Lower lobe of right lung (tissue), 2 donors: ENCODE data around the gene SFT2D2. TPM values are rescaled to one million over a fixed set of nuclear protein-coding genes. Genes with fewer than 3 reads are reported as not detected.
A peak's percentile ranks its signal among the peaks of the same experiment; 100 is the strongest.

Source experiments
- ATAC-seq, 2 donors: fragments of 200-7000 bp; cut with Tn5 transposase; one replicate each; pipeline ENCODE4 v1.9.1; 2020 to 2022; ENCODE audit warnings: mild to moderate bottlenecking in 2 of 2, moderate library complexity in 2 of 2
- DNase-seq: peaks from one replicate; pipeline ENCODE4 v3.0.0-alpha.2; 2020
- H3K27ac ChIP-seq: fragments of 200-600 bp; one replicate; pipeline ENCODE4 v1.8.0; 2022
- H3K27me3 ChIP-seq: fragments of 200-600 bp; one replicate; pipeline ENCODE4 v1.8.0; 2022; ENCODE audit warnings: low read depth
- H3K36me3 ChIP-seq: fragments of 200-600 bp; one replicate; pipeline ENCODE4 v1.8.0; 2022; ENCODE audit warnings: mild to moderate bottlenecking
- H3K4me1 ChIP-seq: fragments of 200-600 bp; one replicate; pipeline ENCODE4 v1.8.0; 2022
- H3K4me3 ChIP-seq: fragments of 200-600 bp; one replicate; pipeline ENCODE4 v1.8.0; 2022; ENCODE audit warnings: mild to moderate bottlenecking
- H3K9me3 ChIP-seq: fragments of 200-600 bp; one replicate; pipeline ENCODE4 v1.8.0; 2022
- CTCF ChIP-seq: fragments of 200-600 bp; IDR thresholded peaks from one replicate; pipeline ENCODE4 v1.8.0; 2022; ENCODE audit warnings: antibody characterized with exemption, mild to moderate bottlenecking
- intact Hi-C: fragments of 100-400 bp; cut with DNase I; formaldehyde crosslinking; loops from one replicate; pipeline ENCODE4 v1.11.0; 2022
- total RNA-seq: library from RNA; stranded (reverse); fragmentation: NEBNext Ultra II Directional; extraction: Animal tissue kit (Norgen Biotek cat#: 25700); gene quantifications from one replicate; pipeline ENCODE4 v1.2.1, GENCODE V29; 2021
- donor health status: DM: no; HTN: yes; CAD: no; lungs with severe emphysema.

The SFT2D2 gene
- total RNA-seq, 1 donor from 2014 or later, result 74.6 TPM

DNA sequence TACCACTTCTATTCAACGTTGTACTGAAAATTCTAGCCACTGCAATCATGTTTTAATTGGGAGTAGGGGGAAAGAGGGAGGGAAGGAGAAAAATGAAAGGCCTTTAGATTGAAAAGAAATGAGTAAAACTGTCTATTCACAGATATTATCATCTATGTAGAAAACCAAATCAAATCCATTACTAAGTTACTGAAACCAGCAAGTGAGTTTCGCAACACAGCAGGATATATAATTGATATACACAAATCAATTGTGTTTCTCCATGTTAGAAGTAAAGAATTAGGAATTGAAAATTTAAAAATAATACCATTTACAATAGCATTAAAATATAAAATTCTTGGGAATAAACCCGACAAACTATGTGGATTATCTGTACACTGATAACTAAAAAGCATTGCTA is 19.2 kb downstream of the SFT2D2 start:
- no peak for TF ChIP-seq CTCF
- Histone ChIP-seq H3K4me3 (no peak overlapping the region), H3K27ac (peak overlapping the region; percentile 68), H3K9me3 (no peaks in the 10 kb centered on the region), H3K36me3 (peaks cover 94% of the 10 kb centered on the region), H3K4me1 (peaks cover 25% of the 10 kb centered on the region), H3K27me3 (no peaks in the 10 kb centered on the region)
- ATAC-seq (no peak), DNase-seq (no peak)
- intact Hi-C loops, result no loop called here

- Histone ChIP-seq H3K4me3 (no peak overlapping the region), H3K9me3 (no peaks in the 10 kb centered on the region), H3K27ac (no peak overlapping the region), H3K4me1 (peaks cover 25% of the 10 kb centered on the region), H3K27me3 (no peaks in the 10 kb centered on the region), H3K36me3 (peaks cover 93% of the 10 kb centered on the region)
- ATAC-seq (no peak), DNase-seq (no peak)
- no peak for TF ChIP-seq CTCF
- intact Hi-C loops, result no loop called here
Observed at GRCh38 chr1:168246506-168246905, 20.7 kb downstream of the SFT2D2 start.

DNA sequence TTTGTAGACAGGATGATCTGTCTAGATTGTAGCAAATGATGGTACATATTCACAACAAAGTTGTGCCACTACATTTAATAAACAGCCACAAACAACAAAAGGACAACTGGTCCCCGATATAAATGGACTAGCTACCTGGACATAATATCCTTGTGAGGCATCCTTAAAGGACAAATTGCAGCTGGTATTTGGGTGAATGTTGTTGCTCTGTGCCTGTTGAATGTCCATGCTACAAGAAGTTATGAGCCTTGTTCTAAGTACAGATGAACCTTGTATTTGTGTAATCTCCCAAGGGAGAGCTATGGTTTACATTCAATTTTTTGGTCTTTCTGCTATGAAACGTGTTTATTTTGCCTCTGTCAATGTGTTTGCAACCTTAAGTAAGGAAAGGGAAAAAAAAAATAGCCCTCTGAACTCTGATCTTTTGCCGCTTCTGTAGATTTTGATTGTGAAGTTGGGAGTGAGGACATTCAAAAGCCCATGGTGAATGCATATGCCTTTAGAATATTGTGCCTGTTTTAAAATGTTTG is 26.5 kb downstream of the SFT2D2 start:
- no peak overlapping the region for H3K27ac ChIP-seq
- TF ChIP-seq CTCF, result no peak
- intact Hi-C loops, result no loop called here
- H3K9me3 ChIP-seq, result peaks cover 19% of the 10 kb centered on the region
- DNase-seq (no peak), ATAC-seq (no peak)
- H3K36me3 ChIP-seq, result peaks cover 61% of the 10 kb centered on the region
- H3K27me3 ChIP-seq, result no peaks in the 10 kb centered on the region
- H3K4me3 ChIP-seq, result no peak overlapping the region
- no peaks in the 10 kb centered on the region for H3K4me1 ChIP-seq

DNA sequence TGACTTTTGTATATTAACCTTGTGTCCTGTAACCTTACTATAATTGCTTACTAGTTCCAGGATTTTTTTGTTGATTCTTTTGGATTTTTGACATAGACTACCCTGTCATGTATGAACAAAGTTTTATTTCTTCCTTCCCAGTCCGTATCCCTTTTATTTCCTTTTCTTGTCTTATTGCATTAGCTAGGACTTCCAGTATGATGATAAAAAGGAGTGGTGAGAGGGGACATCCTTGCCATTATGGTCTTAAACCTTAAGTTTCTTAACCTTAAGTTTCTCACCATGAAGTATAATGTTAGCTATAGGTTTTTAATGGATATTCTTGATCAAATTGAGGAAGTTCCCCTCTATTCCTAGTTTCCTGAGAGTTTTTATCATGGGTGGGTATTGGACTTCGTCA is 30.4 kb downstream of the SFT2D2 start:
- H3K27me3 ChIP-seq, result no peaks in the 10 kb centered on the region
- DNase-seq (no peak), ATAC-seq (no peak)
- H3K4me1 ChIP-seq, result peaks cover 6% of the 10 kb centered on the region
- peaks cover 19% of the 10 kb centered on the region for H3K9me3 ChIP-seq
- H3K36me3 ChIP-seq, result peaks cover 23% of the 10 kb centered on the region
- H3K27ac ChIP-seq, result no peak overlapping the region
- intact Hi-C loops, result no loop called here
- TF ChIP-seq CTCF, result no peak
- H3K4me3 ChIP-seq, result no peak overlapping the region

DNA sequence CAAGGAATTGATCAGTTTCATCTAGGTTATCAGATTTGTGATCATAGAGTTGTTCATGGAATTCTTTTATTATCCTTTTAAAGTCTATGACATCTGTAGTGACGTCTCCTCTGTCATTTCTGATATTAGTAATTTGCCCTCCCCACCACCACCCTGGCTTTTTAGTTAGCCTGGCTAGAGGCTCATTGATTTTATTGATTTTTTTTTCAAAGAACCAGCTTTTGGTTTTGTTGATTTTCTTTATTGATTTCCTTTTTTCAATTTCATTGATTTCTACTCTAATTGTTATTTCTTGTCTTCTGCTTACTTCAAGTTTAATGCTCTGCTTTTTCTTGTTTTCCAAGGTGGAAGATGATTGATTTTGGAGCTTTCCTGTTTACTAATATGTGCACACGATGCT is 31.6 kb downstream of the SFT2D2 start:
- H3K27ac ChIP-seq, result no peak overlapping the region
- ATAC-seq, result no peak
- TF ChIP-seq CTCF, result no peak
- DNase-seq, result no peak
- intact Hi-C loops, result no loop called here
- H3K36me3 ChIP-seq, result peaks cover 12% of the 10 kb centered on the region
- no peaks in the 10 kb centered on the region for H3K27me3 ChIP-seq
- H3K9me3 ChIP-seq, result peaks cover 19% of the 10 kb centered on the region
- H3K4me3 ChIP-seq, result no peak overlapping the region
- H3K4me1 ChIP-seq, result peaks cover 6% of the 10 kb centered on the region

- H3K36me3 ChIP-seq, result no peaks in the 10 kb centered on the region
- DNase-seq (no peak), ATAC-seq (no peak)
- H3K9me3 ChIP-seq, result peaks cover 19% of the 10 kb centered on the region
- peaks cover 6% of the 10 kb centered on the region for H3K4me1 ChIP-seq
- TF ChIP-seq CTCF, result no peak
- intact Hi-C loops, result no loop called here
- no peaks in the 10 kb centered on the region for H3K27me3 ChIP-seq
- H3K27ac ChIP-seq, result no peak overlapping the region
- H3K4me3 ChIP-seq, result no peak overlapping the region
Observed at GRCh38 chr1:168259567-168259966, 33.8 kb downstream of the SFT2D2 start.
